ENCODE results near the gene PRKCH. TPM values are rescaled to one million over a fixed set of nuclear protein-coding genes. Genes with fewer than 3 reads are reported as not detected.
A peak's percentile ranks its signal among the peaks of the same experiment; 100 is the strongest.

Gene PRKCH
- total and polyA plus RNA-seq, 10 of the 15 experiments (the other 5 are each of a cell fraction or from before 2014, with no cell fraction given), result 10.7 to 140 (median 33.2) TPM

DNA sequence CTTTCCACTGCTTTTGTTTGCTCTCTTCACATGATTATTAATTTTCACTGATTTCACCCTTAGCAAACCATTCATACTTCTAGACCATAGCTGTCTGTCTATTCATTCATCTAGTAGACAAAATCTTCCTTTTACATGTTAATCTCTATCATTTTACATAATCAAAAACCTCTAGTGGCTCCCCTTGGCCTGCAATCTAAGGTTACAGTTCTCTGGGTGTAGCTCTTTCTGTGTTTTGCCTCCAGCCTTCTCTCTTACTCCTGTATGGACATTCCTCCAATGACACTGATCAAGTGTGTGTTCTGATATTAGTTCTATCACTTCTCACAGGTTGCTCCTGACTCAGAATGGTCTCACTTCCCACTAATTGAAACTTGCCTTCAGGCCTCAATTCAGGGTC lies 56.4 kb downstream of the PRKCH start (continued):
- no peak for TF ChIP-seq RBBP5 (conservative IDR thresholded peaks at IDR 0.05)

- Histone ChIP-seq H3K36me3 (ENCODE audit: control insufficient read depth in 2 of 2, insufficient read depth in 2 of 2, low read length in 1 of 2) (peaks cover 0 to 5% of the 10 kb centered on the region in 2 experiments; a peak in 2 of 4 replicates), H2AFZ (ENCODE audit: control insufficient read depth, low read depth, low read length) (no peak overlapping the region), H3K27me3 (replicated peaks in 1 of 2; ENCODE audit: control insufficient read depth in 2 of 2, insufficient read depth in 2 of 2, low read length in 1 of 2) (no peaks in the 10 kb centered on the region), H3K9me3 (replicated peaks; ENCODE audit: control insufficient read depth, insufficient read depth, low read length) (peaks cover 20% of the 10 kb centered on the region), H3K9ac (ENCODE audit: control insufficient read depth, insufficient read depth, low read length) (no peak overlapping the region), H3K79me2 (ENCODE audit: control insufficient read depth, insufficient read depth, low read length) (peaks cover 93% of the 10 kb centered on the region), H3K4me2 (ENCODE audit: control insufficient read depth, insufficient read depth) (peak overlapping the region; percentile 36), H3K27ac (ENCODE audit: control insufficient read depth, insufficient read depth) (peak overlapping the region; percentile 45), H3K4me3 (peak overlapping the region; percentile 53), H3K4me1 (ENCODE audit: control insufficient read depth, insufficient read depth, low read length) (peaks cover 37% of the 10 kb centered on the region), H4K20me1 (ENCODE audit: control insufficient read depth, insufficient read depth) (no peaks in the 10 kb centered on the region)
- DNase-seq (ENCODE audit: low read depth, low spot score), result no peak
- CTCF ChIA-PET, result interaction anchor here (0.5 to 3.4 kb wide), 5 partner anchors 9 to 83 kb away, joined by 3 to 14 read pairs (median 5); no protein-coding TSS in a partner anchor
- RAD21 ChIA-PET (ENCODE audit: unreplicated experiment), result interaction anchor here (0.6 to 5.6 kb wide), 8 partner anchors 9 to 57 kb away, joined by 3 to 67 read pairs (median 6); partner anchors contain the start of gene PRKCH
- intact Hi-C loops (cut with micrococcal nuclease; ENCODE audit: unreplicated experiment), result no loop called here
- SMC1A ChIA-PET (ENCODE audit: uncharacterized antibody, unreplicated experiment), result interaction anchor here (1.4 to 7.9 kb wide), 13 partner anchors 9 to 111 kb away, joined by 5 to 85 read pairs (median 10); partner anchors contain the start of gene PRKCH
- peak; percentile 79 for ATAC-seq
- no TSS peak for BruUV-seq (replicated peaks)
- in situ Hi-C loops (cut with MboI), result no loop called here
- no peak for FAIRE-seq
- POLR2A ChIA-PET, result interaction anchor here (0.5 to 5.6 kb wide), 9 partner anchors 9 to 316 kb away, joined by 3 to 52 read pairs (median 3); partner anchors contain the start of gene HIF1A
- 13% methylated on average over 8 of the region's 8 CpGs for WGBS (ENCODE audit: insufficient coverage, insufficient replicate concordance, low lambda C conversion rate, missing lambda C conversion rate)
- TF ChIP-seq, protein P1, sequence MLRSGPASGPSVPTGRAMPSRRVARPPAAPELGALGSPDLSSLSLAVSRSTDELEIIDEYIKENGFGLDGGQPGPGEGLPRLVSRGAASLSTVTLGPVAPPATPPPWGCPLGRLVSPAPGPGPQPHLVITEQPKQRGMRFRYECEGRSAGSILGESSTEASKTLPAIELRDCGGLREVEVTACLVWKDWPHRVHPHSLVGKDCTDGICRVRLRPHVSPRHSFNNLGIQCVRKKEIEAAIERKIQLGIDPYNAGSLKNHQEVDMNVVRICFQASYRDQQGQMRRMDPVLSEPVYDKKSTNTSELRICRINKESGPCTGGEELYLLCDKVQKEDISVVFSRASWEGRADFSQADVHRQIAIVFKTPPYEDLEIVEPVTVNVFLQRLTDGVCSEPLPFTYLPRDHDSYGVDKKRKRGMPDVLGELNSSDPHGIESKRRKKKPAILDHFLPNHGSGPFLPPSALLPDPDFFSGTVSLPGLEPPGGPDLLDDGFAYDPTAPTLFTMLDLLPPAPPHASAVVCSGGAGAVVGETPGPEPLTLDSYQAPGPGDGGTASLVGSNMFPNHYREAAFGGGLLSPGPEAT (IDR thresholded peaks at IDR 0.05; ENCODE audit: low read depth), result peak; percentile 91
- no peak for TF ChIP-seq RELA (IDR thresholded peaks at IDR 0.05; ENCODE audit: borderline replicate concordance, partially characterized antibody)
- TF ChIP-seq SMARCA5 (IDR thresholded peaks at IDR 0.05), result no peak
- TF ChIP-seq SMAD1 (IDR thresholded peaks at IDR 0.05; ENCODE audit: low read depth, partially characterized antibody), result no peak
- no peak for TF ChIP-seq ZNF384 (IDR thresholded peaks at IDR 0.05; ENCODE audit: borderline replicate concordance, low read depth, low read length)
- TF ChIP-seq TCF3 (IDR thresholded peaks at IDR 0.05; ENCODE audit: borderline replicate concordance, insufficient read depth, low read depth, low read length), result no peak
- TF ChIP-seq MAX (IDR thresholded peaks at IDR 0.05; ENCODE audit: low read depth, low read length), result no peak
- no peak for TF ChIP-seq IRF3 (IDR thresholded peaks at IDR 0.05)
- TF ChIP-seq FOXM1 (IDR thresholded peaks at IDR 0.05; ENCODE audit: low read depth, low read length), result no peak
- TF ChIP-seq YBX1 (IDR thresholded peaks at IDR 0.05), result 0 out of 2 replicates have a peak, but pooled peaks have one; percentile 68
- peak; percentile 91 to 94 for TF ChIP-seq IKZF2 (IDR thresholded peaks at IDR 0.05)
- peak; percentile 98 for TF ChIP-seq MEF2B (IDR thresholded peaks at IDR 0.05; ENCODE audit: partially characterized antibody, poor library complexity, severe bottlenecking)
- TF ChIP-seq SKIL (IDR thresholded peaks at IDR 0.05; ENCODE audit: low read depth, poor library complexity, severe bottlenecking), result peak; percentile 38
- TF ChIP-seq, protein P2, sequence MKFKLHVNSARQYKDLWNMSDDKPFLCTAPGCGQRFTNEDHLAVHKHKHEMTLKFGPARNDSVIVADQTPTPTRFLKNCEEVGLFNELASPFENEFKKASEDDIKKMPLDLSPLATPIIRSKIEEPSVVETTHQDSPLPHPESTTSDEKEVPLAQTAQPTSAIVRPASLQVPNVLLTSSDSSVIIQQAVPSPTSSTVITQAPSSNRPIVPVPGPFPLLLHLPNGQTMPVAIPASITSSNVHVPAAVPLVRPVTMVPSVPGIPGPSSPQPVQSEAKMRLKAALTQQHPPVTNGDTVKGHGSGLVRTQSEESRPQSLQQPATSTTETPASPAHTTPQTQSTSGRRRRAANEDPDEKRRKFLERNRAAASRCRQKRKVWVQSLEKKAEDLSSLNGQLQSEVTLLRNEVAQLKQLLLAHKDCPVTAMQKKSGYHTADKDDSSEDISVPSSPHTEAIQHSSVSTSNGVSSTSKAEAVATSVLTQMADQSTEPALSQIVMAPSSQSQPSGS (IDR thresholded peaks at IDR 0.05; ENCODE audit: low read length), result no peak; the same call in 1 of the 2 replicates
These were observed 58.3 kb downstream of the PRKCH start for GRCh38 chr14:61379639-61380184.

Measured in GM12878 (cell line).